Gastrocnemius medialis (tissue), 4 donors: ENCODE data around the gene MOV10.

Experiments used
- POLR2A ChIP-seq, 2 donors: fragments of 450-650 bp; IDR thresholded peaks; one replicate each; pipeline ENCODE4 v1.6.1; 2017; ENCODE audit warnings: antibody characterized with exemption in 2 of 2, mild to moderate bottlenecking in 2 of 2, moderate library complexity in 2 of 2
- TF ChIP-seq, protein P1 (sequence below), 5 experiments: fragments of 450-650 bp in 3 of 5; fragments of 200-600 bp in 2 of 5; sonication (generic) in 2 of 5; IDR thresholded peaks in 4 of 5; conservative IDR thresholded peaks in 1 of 5; 1 replicate in 4 of 5; 2 replicates in 1 of 5; pipeline ENCODE4 v1.5.1; 2016 to 2019; ENCODE audit warnings: antibody characterized with exemption in 5 of 5, mild to moderate bottlenecking in 3 of 5, moderate library complexity in 3 of 5

DNA sequence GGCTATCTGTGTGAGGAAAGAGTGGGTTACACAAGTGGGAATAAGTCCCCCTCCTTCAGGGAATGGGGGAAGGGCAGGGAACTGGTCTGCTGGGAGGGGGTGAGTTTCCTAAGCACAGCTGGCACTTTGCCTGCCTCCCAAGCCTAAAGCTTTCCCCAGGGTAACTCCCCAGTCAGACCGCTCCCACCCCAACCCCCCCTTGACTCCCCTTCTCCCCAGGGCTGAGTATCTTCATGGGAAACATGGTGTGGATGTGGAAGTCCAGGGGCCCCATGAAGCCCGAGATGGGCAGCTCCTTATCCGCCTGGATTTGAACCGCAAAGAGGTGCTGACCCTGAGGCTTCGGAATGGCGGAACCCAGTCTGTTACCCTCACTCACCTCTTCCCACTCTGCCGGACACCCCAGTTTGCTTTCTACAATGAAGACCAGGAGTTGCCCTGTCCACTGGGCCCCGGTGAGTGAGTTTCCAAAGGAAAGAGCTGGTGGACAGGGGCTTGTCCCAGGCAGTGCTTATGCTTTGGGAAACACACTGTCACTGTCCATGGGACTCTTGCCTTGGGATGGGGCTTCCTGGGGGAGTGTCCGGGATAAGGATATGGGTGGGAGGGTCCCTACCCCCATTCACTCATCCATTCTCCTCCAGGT, 14.9 kb downstream of the MOV10 start:
- no peak for TF ChIP-seq POLR2A (IDR thresholded peaks at IDR 0.05)
- TF ChIP-seq, protein P1, sequence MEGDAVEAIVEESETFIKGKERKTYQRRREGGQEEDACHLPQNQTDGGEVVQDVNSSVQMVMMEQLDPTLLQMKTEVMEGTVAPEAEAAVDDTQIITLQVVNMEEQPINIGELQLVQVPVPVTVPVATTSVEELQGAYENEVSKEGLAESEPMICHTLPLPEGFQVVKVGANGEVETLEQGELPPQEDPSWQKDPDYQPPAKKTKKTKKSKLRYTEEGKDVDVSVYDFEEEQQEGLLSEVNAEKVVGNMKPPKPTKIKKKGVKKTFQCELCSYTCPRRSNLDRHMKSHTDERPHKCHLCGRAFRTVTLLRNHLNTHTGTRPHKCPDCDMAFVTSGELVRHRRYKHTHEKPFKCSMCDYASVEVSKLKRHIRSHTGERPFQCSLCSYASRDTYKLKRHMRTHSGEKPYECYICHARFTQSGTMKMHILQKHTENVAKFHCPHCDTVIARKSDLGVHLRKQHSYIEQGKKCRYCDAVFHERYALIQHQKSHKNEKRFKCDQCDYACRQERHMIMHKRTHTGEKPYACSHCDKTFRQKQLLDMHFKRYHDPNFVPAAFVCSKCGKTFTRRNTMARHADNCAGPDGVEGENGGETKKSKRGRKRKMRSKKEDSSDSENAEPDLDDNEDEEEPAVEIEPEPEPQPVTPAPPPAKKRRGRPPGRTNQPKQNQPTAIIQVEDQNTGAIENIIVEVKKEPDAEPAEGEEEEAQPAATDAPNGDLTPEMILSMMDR (IDR thresholded peaks at IDR 0.05 in 4 of 5, conservative IDR thresholded peaks at IDR 0.05 in 1 of 5) = no peak
